Endodermal cell (in vitro differentiated cells): ENCODE measurements around the gene ZNF497. TPM values are rescaled to one million over a fixed set of nuclear protein-coding genes. Genes with fewer than 3 reads are reported as not detected.
"Not testable (repeated sequence)": the region's sequence is repeated elsewhere in the genome, so short reads cannot be mapped to it uniquely, and the experiment has no call there.

ENCODE experiments used
- DNase-seq: peaks from one replicate; pipeline ENCODE4 v3.0.0-alpha.2; 2017
- H3K27ac ChIP-seq: 2 replicates; pipeline ENCODE4 v1.5.1; 2013; ENCODE audit warnings: mild to moderate bottlenecking, low read depth, low read length, moderate library complexity
- H3K27me3 ChIP-seq: 2 replicates; pipeline ENCODE4 v1.6.1; 2013; ENCODE audit warnings: mild to moderate bottlenecking, low read length, moderate library complexity; ENCODE audit not compliant: insufficient read depth, control insufficient read depth, poor library complexity, severe bottlenecking
- H3K36me3 ChIP-seq: 2 replicates; pipeline ENCODE4 v1.7.0; 2013; ENCODE audit warnings: mild to moderate bottlenecking, low read length, moderate library complexity; ENCODE audit not compliant: control insufficient read depth, insufficient read depth
- H3K4me1 ChIP-seq: one replicate; pipeline ENCODE4 v1.7.0; 2013; ENCODE audit warnings: low read length; ENCODE audit not compliant: control insufficient read depth, insufficient read depth
- H3K4me3 ChIP-seq: 2 replicates; pipeline ENCODE4 v1.5.1; 2013; ENCODE audit warnings: mild to moderate bottlenecking, low read length, moderate library complexity
- H3K9ac ChIP-seq: 2 replicates; pipeline ENCODE4 v1.6.1; 2013; ENCODE audit warnings: mild to moderate bottlenecking, low read length, moderate library complexity; ENCODE audit not compliant: poor library complexity, severe bottlenecking; ENCODE audit errors: extremely low read depth
- H3K9me3 ChIP-seq: 2 replicates; pipeline ENCODE4 v1.6.1; 2013; ENCODE audit warnings: mild to moderate bottlenecking, low read length, moderate library complexity; ENCODE audit not compliant: control insufficient read depth
- H3K27ac Mint-ChIP-seq: 2 replicates; pipeline ENCODE4 v1.8.0; 2020; ENCODE audit warnings: mixed read lengths
- H3K27me3 Mint-ChIP-seq: 2 replicates; pipeline ENCODE4 v1.8.0; 2021; ENCODE audit warnings: mild to moderate bottlenecking, mixed read lengths; ENCODE audit not compliant: insufficient read depth
- H3K36me3 Mint-ChIP-seq: 2 replicates; pipeline ENCODE4 v1.8.0; 2020; ENCODE audit warnings: low read depth, mixed read lengths
- H3K4me1 Mint-ChIP-seq: 2 replicates; pipeline ENCODE4 v1.8.0; 2020; ENCODE audit warnings: mixed read lengths
- H3K4me3 Mint-ChIP-seq: 2 replicates; pipeline ENCODE4 v1.8.0; 2020; ENCODE audit warnings: mild to moderate bottlenecking, moderate library complexity, mixed read lengths
- H3K9me3 Mint-ChIP-seq: 2 replicates; pipeline ENCODE4 v1.8.0; 2020; ENCODE audit warnings: mild to moderate bottlenecking, mixed read lengths
- WGBS, 2 experiments: methylation state at CpG; one replicate each; pipeline versions ENCODE4 v1.1.5 to v1.1.7; 2013; ENCODE audit warnings: missing lambda C conversion rate in 2 of 2, mixed read lengths in 1 of 2; ENCODE audit not compliant: insufficient coverage in 1 of 2, insufficient read length in 1 of 2; 5-methylcytosine and 5-hydroxymethylcytosine counted together
- total RNA-seq, 2 donors: library from RNA; stranded (reverse); fragmentation: NEBNext Ultra II Directional in 1 of 2; extraction: Animal tissue kit (Norgen Biotek cat#: 25700) in 1 of 2; gene quantifications; 2 replicates in 1 of 2; 3 replicates in 1 of 2; pipeline ENCODE4 v1.2.1, GENCODE V29; 2021
- TF ChIP-seq, protein P1 (sequence below): fragments of 200-600 bp; sonication (generic); conservative IDR thresholded peaks from 2 replicates; pipeline ENCODE4 v1.5.0; 2021; ENCODE audit warnings: antibody characterized with exemption, mild to moderate bottlenecking

Gene ZNF497
- total RNA-seq, 2 donors from 2014 or later = 5.2 to 5.9 TPM

DNA sequence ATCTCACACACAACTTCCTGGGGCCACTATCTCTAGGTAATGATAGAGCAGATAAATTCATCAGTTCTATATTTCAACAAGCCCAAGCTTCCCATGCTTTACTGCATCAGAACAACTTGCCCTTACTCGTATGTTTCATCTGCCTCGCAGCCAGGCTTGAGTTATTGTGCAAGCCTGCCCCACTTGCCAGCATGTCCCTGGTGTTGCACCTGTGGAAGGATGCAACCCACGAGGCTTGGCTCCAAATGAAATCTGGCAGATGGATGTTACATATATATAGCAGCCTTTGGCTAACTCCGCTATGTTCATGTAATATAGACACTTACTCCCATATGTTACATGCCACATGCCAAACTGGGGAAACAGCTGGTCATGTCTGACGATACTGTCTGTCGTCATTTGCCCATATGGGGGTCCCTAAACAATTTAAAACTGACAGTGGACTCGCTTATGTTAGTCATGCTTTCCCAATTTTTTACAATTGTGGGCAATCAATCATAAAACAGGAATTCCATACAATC lies 51.1 kb downstream of the ZNF497 start:
- H3K27me3 ChIP-seq = no peaks in the 10 kb centered on the region
- TF ChIP-seq, protein P1, sequence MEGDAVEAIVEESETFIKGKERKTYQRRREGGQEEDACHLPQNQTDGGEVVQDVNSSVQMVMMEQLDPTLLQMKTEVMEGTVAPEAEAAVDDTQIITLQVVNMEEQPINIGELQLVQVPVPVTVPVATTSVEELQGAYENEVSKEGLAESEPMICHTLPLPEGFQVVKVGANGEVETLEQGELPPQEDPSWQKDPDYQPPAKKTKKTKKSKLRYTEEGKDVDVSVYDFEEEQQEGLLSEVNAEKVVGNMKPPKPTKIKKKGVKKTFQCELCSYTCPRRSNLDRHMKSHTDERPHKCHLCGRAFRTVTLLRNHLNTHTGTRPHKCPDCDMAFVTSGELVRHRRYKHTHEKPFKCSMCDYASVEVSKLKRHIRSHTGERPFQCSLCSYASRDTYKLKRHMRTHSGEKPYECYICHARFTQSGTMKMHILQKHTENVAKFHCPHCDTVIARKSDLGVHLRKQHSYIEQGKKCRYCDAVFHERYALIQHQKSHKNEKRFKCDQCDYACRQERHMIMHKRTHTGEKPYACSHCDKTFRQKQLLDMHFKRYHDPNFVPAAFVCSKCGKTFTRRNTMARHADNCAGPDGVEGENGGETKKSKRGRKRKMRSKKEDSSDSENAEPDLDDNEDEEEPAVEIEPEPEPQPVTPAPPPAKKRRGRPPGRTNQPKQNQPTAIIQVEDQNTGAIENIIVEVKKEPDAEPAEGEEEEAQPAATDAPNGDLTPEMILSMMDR = no peak
- Mint-ChIP-seq H3K27me3 (no peaks in the 10 kb centered on the region), H3K27ac (no peak overlapping the region), H3K4me3 (no peak overlapping the region), H3K4me1 (peaks cover under 1% of the 10 kb centered on the region), H3K9me3 (no peaks in the 10 kb centered on the region), H3K36me3 (peaks cover 68% of the 10 kb centered on the region)
- H3K9me3 ChIP-seq = no peaks in the 10 kb centered on the region
- no peak overlapping the region for H3K27ac ChIP-seq
- no peak for DNase-seq
- H3K36me3 ChIP-seq = peaks cover 76% of the 10 kb centered on the region
- no peak overlapping the region for H3K4me3 ChIP-seq
- H3K4me1 ChIP-seq = no peaks in the 10 kb centered on the region
- no peak overlapping the region for H3K9ac ChIP-seq
- WGBS, 2 experiments = 94 to 95% methylated on average over 6 to 7 of the region's 7 CpGs

GRCh38 chr19:58310685-58311084 lies 51.9 kb downstream of the ZNF497 start:
- H3K9ac ChIP-seq, H3K9me3 ChIP-seq, H3K27me3 ChIP-seq, H3K4me3 Mint-ChIP-seq, H3K27ac ChIP-seq, H3K27ac Mint-ChIP-seq, H3K4me1 Mint-ChIP-seq, H3K27me3 Mint-ChIP-seq, H3K4me3 ChIP-seq, H3K4me1 ChIP-seq, H3K9me3 Mint-ChIP-seq: not testable (repeated sequence)
- TF ChIP-seq, protein P1 = peak; percentile 77
- H3K36me3 ChIP-seq = peaks cover 76% of the 10 kb centered on the region
- WGBS, 2 experiments = 51 to 100% methylated on average over 1 to 12 of the region's 13 CpGs
- peak; percentile 83 for DNase-seq
- peaks cover 68% of the 10 kb centered on the region for H3K36me3 Mint-ChIP-seq

DNA sequence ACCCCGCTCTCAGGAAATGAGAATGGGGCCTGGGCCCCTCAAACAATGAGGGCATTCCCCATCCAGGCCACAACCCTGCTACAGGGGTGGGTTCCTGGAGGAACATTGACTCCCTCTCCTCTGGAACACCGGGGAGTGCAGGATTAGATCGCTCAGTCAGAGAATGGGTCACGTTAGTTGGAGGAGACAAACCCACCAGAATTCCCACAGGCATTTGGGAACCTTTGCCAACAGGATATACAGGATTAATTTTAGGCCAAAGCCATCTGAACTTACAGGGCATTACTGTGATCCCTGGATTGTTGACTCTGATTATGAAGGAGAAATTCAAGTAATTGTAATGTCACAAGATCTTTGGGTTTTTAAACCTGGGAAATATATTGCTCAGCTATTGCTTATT lies 54.8 kb downstream of the ZNF497 start:
- Histone ChIP-seq H3K27me3 (no peaks in the 10 kb centered on the region), H3K4me1 (no peaks in the 10 kb centered on the region), H3K4me3 (no peak overlapping the region), H3K9ac (no peak overlapping the region), H3K27ac (no peak overlapping the region), H3K36me3 (peaks cover 59% of the 10 kb centered on the region), H3K9me3 (no peaks in the 10 kb centered on the region)
- no peaks in the 10 kb centered on the region for H3K27me3 Mint-ChIP-seq
- TF ChIP-seq, protein P1 = no peak
- H3K9me3 Mint-ChIP-seq = no peaks in the 10 kb centered on the region
- no peak overlapping the region for H3K4me3 Mint-ChIP-seq
- DNase-seq = no peak
- WGBS, 2 experiments = 96% methylated on average over 4 of the region's 4 CpGs; no CpG with 5 or more reads in 1 of the 2 experiments
- peaks cover 43% of the 10 kb centered on the region for H3K36me3 Mint-ChIP-seq
- peaks cover 14% of the 10 kb centered on the region for H3K4me1 Mint-ChIP-seq
- no peak overlapping the region for H3K27ac Mint-ChIP-seq
